ENCODE results near the gene PATE3.

PATE3 gene

GRCh38 chr11:125763483-125763882, 24.4 kb upstream of the PATE3 start:
- no peak overlapping the region for H3K4me3 ChIP-seq
- no peak overlapping the region for H3K27ac ChIP-seq
- DNase-seq (ENCODE audit: low spot score) = no peak
- TF ChIP-seq, protein P1, sequence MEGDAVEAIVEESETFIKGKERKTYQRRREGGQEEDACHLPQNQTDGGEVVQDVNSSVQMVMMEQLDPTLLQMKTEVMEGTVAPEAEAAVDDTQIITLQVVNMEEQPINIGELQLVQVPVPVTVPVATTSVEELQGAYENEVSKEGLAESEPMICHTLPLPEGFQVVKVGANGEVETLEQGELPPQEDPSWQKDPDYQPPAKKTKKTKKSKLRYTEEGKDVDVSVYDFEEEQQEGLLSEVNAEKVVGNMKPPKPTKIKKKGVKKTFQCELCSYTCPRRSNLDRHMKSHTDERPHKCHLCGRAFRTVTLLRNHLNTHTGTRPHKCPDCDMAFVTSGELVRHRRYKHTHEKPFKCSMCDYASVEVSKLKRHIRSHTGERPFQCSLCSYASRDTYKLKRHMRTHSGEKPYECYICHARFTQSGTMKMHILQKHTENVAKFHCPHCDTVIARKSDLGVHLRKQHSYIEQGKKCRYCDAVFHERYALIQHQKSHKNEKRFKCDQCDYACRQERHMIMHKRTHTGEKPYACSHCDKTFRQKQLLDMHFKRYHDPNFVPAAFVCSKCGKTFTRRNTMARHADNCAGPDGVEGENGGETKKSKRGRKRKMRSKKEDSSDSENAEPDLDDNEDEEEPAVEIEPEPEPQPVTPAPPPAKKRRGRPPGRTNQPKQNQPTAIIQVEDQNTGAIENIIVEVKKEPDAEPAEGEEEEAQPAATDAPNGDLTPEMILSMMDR (IDR thresholded peaks at IDR 0.05) = no peak

GRCh38 chr11:125766251-125766650, 21.7 kb upstream of the PATE3 start:
- TF ChIP-seq, protein P1 (IDR thresholded peaks at IDR 0.05) = no peak
- no peak overlapping the region for H3K4me3 ChIP-seq
- DNase-seq (ENCODE audit: low spot score) = no peak
- H3K27ac ChIP-seq = no peak overlapping the region

DNA sequence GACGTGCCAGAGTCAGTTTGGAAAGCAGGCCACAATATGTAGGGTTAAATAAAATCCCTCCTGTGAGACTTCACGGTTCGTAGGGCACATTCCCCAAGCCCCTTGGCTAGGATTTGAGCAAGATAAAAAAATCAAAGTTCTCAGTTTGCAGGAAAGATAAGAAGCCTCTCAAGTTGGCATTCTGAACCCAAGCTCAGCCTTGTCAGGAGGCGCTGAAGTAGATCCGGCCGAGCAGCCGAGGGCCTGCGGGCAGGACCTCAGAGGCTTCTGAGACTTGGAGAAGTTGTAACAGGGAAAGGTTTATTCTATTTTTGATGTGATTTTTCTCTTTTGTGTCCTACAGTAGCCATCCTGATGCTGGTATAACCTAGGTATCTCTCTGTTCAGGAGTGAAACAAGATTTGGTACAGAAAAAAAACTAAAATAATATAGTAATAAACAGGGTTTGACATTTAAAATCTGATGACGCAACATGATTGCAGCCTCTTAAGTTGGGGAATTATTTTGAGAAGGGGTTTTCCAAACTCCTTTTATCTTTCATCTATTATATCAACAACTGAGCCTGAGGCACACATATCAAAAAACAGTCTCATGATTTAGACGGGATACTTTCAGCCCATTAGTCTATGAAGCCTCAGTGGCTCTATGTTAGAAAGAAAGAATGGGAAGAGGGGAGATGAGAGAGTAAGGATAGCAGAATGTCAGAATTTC, 19.4 kb upstream of the PATE3 start:
- TF ChIP-seq, protein P1 (IDR thresholded peaks at IDR 0.05) = no peak

GRCh38 chr11:125770583-125770982, 17.3 kb upstream of the PATE3 start:
- no peak for DNase-seq (ENCODE audit: low spot score)
- no peak overlapping the region for H3K4me3 ChIP-seq
- no peak overlapping the region for H3K27ac ChIP-seq
- TF ChIP-seq, protein P1 (IDR thresholded peaks at IDR 0.05) = no peak

More for the DNA sequence above, 19.4 kb upstream of the PATE3 start:
- Histone ChIP-seq H3K4me3 (no peak overlapping the region), H3K27ac (no peak overlapping the region)
- no peak for DNase-seq (ENCODE audit: low spot score)

DNA sequence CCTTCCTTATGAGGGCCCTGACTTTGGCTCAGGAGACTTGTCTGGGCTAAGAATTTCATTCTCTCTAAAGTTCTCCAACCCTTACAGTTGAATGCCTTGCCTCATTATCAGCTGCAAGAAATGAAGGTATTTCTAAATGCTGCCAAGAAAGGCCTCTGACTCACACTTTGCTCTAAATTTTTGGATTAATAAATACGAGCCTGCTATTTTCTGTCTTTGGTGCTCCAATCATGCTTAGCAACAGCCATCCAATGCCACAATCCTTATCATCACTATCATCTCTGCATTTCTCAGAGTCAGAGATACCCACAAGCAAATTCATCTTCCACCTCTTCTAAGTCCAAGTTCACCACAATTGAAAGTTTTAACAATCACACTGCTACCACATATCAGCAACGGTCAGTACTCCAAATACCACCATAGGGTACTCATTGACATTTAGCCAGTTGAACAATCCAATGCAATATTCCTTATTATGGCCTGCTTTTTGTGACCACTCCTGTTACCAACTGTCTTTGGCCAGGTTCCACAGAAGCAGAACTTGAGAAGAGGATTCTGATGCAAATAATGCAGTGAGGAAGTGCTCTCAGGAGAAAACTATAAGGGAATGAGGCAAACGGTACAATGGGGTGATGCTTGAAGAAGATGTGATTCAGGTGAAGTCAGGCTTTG, 15.0 kb upstream of the PATE3 start:
- Histone ChIP-seq H3K4me3 (peak overlapping the region; percentile 2), H3K27ac (peak overlapping the region in 1 of 2 donors; percentile 76)
- DNase-seq (ENCODE audit: low spot score) = no peak
- TF ChIP-seq, protein P1 (IDR thresholded peaks at IDR 0.05) = no peak

DNA sequence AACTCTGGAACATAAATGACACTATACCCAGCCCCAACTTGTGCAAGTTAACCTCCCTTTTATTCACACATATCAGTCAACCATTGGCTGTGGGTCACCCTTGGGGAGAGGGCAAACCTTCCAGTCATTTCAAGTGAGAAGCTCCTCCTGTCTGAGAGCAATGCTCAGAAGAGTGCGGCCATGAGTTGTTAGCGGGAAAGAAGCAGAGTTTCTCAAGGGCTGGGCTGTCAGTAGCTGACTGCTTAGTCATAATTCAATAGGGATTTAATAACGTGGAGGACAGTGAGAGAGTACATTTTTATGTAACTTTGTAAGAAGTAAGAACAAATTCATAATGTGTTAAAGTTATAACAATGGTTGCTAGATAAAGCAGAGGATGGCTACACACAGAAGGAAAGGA, 14.4 kb upstream of the PATE3 start:
- peak overlapping the region; percentile 2 for H3K4me3 ChIP-seq
- TF ChIP-seq, protein P1 (IDR thresholded peaks at IDR 0.05) = no peak
- no peak for DNase-seq (ENCODE audit: low spot score)

DNA sequence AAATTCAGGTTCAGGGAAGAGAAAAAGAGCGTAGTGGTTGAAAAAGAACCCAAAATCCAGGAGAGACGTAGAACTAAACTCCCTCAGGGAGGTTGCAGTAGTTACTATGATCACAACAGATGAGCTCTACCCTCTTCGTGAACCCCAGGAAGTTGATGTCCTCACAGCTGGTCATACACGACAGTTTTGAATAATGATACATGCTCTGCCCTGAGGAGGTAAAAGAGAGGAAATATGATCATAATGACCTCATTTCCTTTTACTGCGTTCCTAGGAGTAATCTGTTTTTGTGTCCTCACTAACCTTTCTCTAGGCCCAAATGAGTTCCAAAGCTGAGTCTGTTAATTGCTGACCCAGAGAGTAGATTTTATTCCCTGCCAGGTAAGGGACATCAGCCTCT, 10.6 kb upstream of the PATE3 start:
- Histone ChIP-seq H3K4me3 (no peak overlapping the region), H3K27ac (no peak overlapping the region)
- TF ChIP-seq, protein P1 (IDR thresholded peaks at IDR 0.05) = no peak
- no peak for DNase-seq (ENCODE audit: low spot score)

More for the DNA sequence above, 14.4 kb upstream of the PATE3 start:
- peak overlapping the region in 1 of 2 donors; percentile 76 for H3K27ac ChIP-seq
